GM12878 (cell line): ENCODE results near the gene SHFL. TPM values are rescaled to one million over a fixed set of nuclear protein-coding genes. Genes with fewer than 3 reads are reported as not detected.

Experiments
- ATAC-seq: fragments of 200-7000 bp; cut with Tn5 transposase; 3 replicates; pipeline ENCODE4 v1.9.1; 2020; ENCODE audit warnings: mild to moderate bottlenecking, moderate library complexity
- BruUV-seq: library from RNA; stranded (reverse); fragments of 400-500 nt; replicated peaks from 2 replicates; lab custom pipeline; 2021; lab: Mats Ljungman, UMichigan
- CTCF ChIA-PET: fragments of 300-600 bp; sonication (Branson Sonifier 250); formaldehyde crosslinking; extraction: SDS; loops from one replicate; lab custom pipeline; 2021; ENCODE audit warnings: inconsistent platforms; lab: Yijun Ruan, JAX
- POLR2A ChIA-PET: fragments of 350-600 bp; formaldehyde crosslinking; extraction: SDS; loops from one replicate; lab custom pipeline; 2021; ENCODE audit warnings: inconsistent platforms; lab: Charles Lee
- RAD21 ChIA-PET: fragments of 300-600 bp; sonication (Branson Sonifier 250); formaldehyde crosslinking; loops from one replicate; lab custom pipeline; 2023; ENCODE audit warnings: antibody characterized with exemption; ENCODE audit not compliant: unreplicated experiment; lab: Charles Lee
- SMC1A ChIA-PET: fragments of 300-600 bp; sonication (Branson Sonifier 250); formaldehyde crosslinking; loops from one replicate; lab custom pipeline; 2023; ENCODE audit not compliant: unreplicated experiment, uncharacterized antibody; lab: Charles Lee
- DNase-seq: peaks from one replicate; pipeline ENCODE4 v3.0.0-alpha.2; 2011; ENCODE audit warnings: low read depth, low spot score
- FAIRE-seq: peaks from 3 replicates; lab custom pipeline; 2011; peaks lifted over from hg19 to GRCh38; lab: Jason Lieb, UNC
- H2AFZ ChIP-seq: 2 replicates; pipeline ENCODE4 v1.6.0; 2011; ENCODE audit warnings: low read depth, low read length, control low read depth; ENCODE audit not compliant: control insufficient read depth
- H3K27ac ChIP-seq: 2 replicates; pipeline ENCODE4 v1.5.1; 2011; ENCODE audit warnings: control low read depth; ENCODE audit not compliant: control insufficient read depth, insufficient read depth
- H3K27me3 ChIP-seq, 2 experiments: replicated peaks in 1 of 2; 2 replicates each; pipeline versions ENCODE4 v1.6.0 to v1.6.1; 2011; ENCODE audit warnings: low read length in 1 of 2; ENCODE audit not compliant: control insufficient read depth in 2 of 2, insufficient read depth in 2 of 2
- H3K36me3 ChIP-seq, 2 experiments: 2 replicates each; pipeline ENCODE4 v1.5.1; 2011; ENCODE audit warnings: low read length in 1 of 2; ENCODE audit not compliant: control insufficient read depth in 2 of 2, insufficient read depth in 2 of 2
- H3K4me1 ChIP-seq: 2 replicates; pipeline ENCODE4 v1.6.1; 2011; ENCODE audit warnings: mild to moderate bottlenecking, low read length, moderate library complexity, mixed read lengths; ENCODE audit not compliant: control insufficient read depth, insufficient read depth
- H3K4me2 ChIP-seq: 2 replicates; pipeline ENCODE4 v1.6.0; 2011; ENCODE audit warnings: control low read depth; ENCODE audit not compliant: control insufficient read depth, insufficient read depth
- H3K4me3 ChIP-seq: fragments of 200-600 bp; sonication (generic); 2 replicates; pipeline ENCODE4 v1.5.1; 2016
- H3K79me2 ChIP-seq: 2 replicates; pipeline ENCODE4 v1.6.0; 2011; ENCODE audit warnings: low read length; ENCODE audit not compliant: control insufficient read depth, insufficient read depth
- H3K9ac ChIP-seq: 2 replicates; pipeline ENCODE4 v1.8.0; 2011; ENCODE audit warnings: low read length, control low read depth, mixed read lengths; ENCODE audit not compliant: control insufficient read depth, insufficient read depth
- H3K9me3 ChIP-seq: replicated peaks from 3 replicates; pipeline ENCODE4 v1.5.1; 2011; ENCODE audit warnings: mild to moderate bottlenecking, low read length; ENCODE audit not compliant: control insufficient read depth, insufficient read depth
- H4K20me1 ChIP-seq: 2 replicates; pipeline ENCODE4 v1.6.0; 2011; ENCODE audit not compliant: control insufficient read depth, insufficient read depth
- CBX5 ChIP-seq: sonication (generic); IDR thresholded peaks from 2 replicates; pipeline ENCODE4 v1.6.1; 2016; ENCODE audit warnings: low read depth, moderate library complexity, mild to moderate bottlenecking, inconsistent platforms
- CHD4 ChIP-seq: fragments of 200-600 bp; sonication (generic); IDR thresholded peaks from 2 replicates; pipeline ENCODE4 v1.6.1; 2016; ENCODE audit warnings: mild to moderate bottlenecking
- E2F4 ChIP-seq: IDR thresholded peaks from 2 replicates; pipeline ENCODE4 v1.6.1; 2012; ENCODE audit warnings: low read depth, low read length, improper control_type of control experiment
- GATAD2B ChIP-seq: fragments of 450-650 bp; conservative IDR thresholded peaks from 2 replicates; pipeline ENCODE4 v1.6.1; 2017; ENCODE audit warnings: low read depth, mild to moderate bottlenecking, moderate library complexity
- HDAC6 ChIP-seq: fragments of 200-600 bp; sonication (generic); IDR thresholded peaks from one replicate; pipeline ENCODE4 v1.8.0; 2017; ENCODE audit warnings: antibody characterized with exemption; ENCODE audit not compliant: unreplicated experiment
- PKNOX1 ChIP-seq: fragments of 450-650 bp; IDR thresholded peaks from 2 replicates; pipeline ENCODE4 v1.6.1; 2016; ENCODE audit warnings: mild to moderate bottlenecking
- SPI1 ChIP-seq: IDR thresholded peaks from 2 replicates; pipeline ENCODE4 v1.6.1; 2011; ENCODE audit warnings: low read depth, mild to moderate bottlenecking, low read length, moderate library complexity, borderline replicate concordance; ENCODE audit not compliant: insufficient read depth
- WGBS: methylation state at CpG from one replicate; pipeline ENCODE4 v1.1.6; 2016; ENCODE audit warnings: low lambda C conversion rate; ENCODE audit not compliant: insufficient replicate concordance, insufficient coverage; ENCODE audit errors: missing lambda C conversion rate; 5-methylcytosine and 5-hydroxymethylcytosine counted together
- in situ Hi-C: fragments of 300-500 bp; cut with MboI; formaldehyde crosslinking; loops from 9 replicates; pipeline ENCODE4 v1.14.3; 2018; ENCODE audit warnings: mixed read lengths
- intact Hi-C: fragments of 100-400 bp; cut with micrococcal nuclease; formaldehyde crosslinking; loops from one replicate; pipeline ENCODE4 v1.14.2; 2022; ENCODE audit not compliant: unreplicated experiment
- polyA plus RNA-seq, 11 experiments: library from polyadenylated mRNA; depleted of rRNA in 4 of 11; unstranded in 6 of 11; stranded (reverse) in 5 of 11; fragments of >200 nt; fragmentation: Nextera tagmentation in 4 of 11; fragmentation: Illumina TruSeq in 1 of 11; extraction: Ambion mirVana in 4 of 11; extraction: Trizol in 1 of 11; gene quantifications; 1 replicate in 1 of 11; 2 replicates in 10 of 11; pipeline versions ENCODE4 v1.2.1 to v1.2.3, GENCODE V29; 2011 to 2016; ENCODE audit warnings: inconsistent platforms in 2 of 11, missing spikeins in 2 of 11, low read depth in 1 of 11
- total RNA-seq, 4 experiments: library from RNA; depleted of rRNA in 3 of 4; stranded (reverse); fragments of >200 nt in 3 of 4; fragmentation: Illumina TruSeq in 1 of 4; extraction: Trizol in 1 of 4; gene quantifications; 2 replicates each; pipeline versions ENCODE4 v1.2.1 to v1.2.3, GENCODE V29; 2013 to 2021
- TF ChIP-seq, protein P1 (sequence below): IDR thresholded peaks from 2 replicates; pipeline ENCODE4 v1.6.1; 2012; ENCODE audit warnings: improper control_type of control experiment, low read depth, low read length; ENCODE audit not compliant: insufficient replicate concordance

Gene SHFL
- total and polyA plus RNA-seq, 10 of the 15 experiments (the other 5 are each of a cell fraction or from before 2014, with no cell fraction given): 8.0 to 83.8 (median 40.7) TPM

GRCh38 chr19:10110076-10110971 is 24.2 kb downstream of the SHFL start (continued):
- TF ChIP-seq, protein P1, sequence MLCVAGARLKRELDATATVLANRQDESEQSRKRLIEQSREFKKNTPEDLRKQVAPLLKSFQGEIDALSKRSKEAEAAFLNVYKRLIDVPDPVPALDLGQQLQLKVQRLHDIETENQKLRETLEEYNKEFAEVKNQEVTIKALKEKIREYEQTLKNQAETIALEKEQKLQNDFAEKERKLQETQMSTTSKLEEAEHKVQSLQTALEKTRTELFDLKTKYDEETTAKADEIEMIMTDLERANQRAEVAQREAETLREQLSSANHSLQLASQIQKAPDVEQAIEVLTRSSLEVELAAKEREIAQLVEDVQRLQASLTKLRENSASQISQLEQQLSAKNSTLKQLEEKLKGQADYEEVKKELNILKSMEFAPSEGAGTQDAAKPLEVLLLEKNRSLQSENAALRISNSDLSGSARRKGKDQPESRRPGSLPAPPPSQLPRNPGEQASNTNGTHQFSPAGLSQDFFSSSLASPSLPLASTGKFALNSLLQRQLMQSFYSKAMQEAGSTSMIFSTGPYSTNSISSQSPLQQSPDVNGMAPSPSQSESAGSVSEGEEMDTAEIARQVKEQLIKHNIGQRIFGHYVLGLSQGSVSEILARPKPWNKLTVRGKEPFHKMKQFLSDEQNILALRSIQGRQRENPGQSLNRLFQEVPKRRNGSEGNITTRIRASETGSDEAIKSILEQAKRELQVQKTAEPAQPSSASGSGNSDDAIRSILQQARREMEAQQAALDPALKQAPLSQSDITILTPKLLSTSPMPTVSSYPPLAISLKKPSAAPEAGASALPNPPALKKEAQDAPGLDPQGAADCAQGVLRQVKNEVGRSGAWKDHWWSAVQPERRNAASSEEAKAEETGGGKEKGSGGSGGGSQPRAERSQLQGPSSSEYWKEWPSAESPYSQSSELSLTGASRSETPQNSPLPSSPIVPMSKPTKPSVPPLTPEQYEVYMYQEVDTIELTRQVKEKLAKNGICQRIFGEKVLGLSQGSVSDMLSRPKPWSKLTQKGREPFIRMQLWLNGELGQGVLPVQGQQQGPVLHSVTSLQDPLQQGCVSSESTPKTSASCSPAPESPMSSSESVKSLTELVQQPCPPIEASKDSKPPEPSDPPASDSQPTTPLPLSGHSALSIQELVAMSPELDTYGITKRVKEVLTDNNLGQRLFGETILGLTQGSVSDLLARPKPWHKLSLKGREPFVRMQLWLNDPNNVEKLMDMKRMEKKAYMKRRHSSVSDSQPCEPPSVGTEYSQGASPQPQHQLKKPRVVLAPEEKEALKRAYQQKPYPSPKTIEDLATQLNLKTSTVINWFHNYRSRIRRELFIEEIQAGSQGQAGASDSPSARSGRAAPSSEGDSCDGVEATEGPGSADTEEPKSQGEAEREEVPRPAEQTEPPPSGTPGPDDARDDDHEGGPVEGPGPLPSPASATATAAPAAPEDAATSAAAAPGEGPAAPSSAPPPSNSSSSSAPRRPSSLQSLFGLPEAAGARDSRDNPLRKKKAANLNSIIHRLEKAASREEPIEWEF: no peak
- no peak for TF ChIP-seq GATAD2B
- no peak for TF ChIP-seq HDAC6
- TF ChIP-seq, all 136 proteins: peak for 3

- no TSS peak for BruUV-seq
- in situ Hi-C loops (no loop called here), intact Hi-C loops (loop anchor here (5.0 kb wide), 1 partner anchor 84 kb away; no protein-coding TSS in a partner anchor)
- 46% methylated on average over 19 of the region's 19 CpGs for WGBS
- SMC1A ChIA-PET: interaction anchor here (11.4 kb wide), 1 partner anchor 11 kb away, joined by 150 read pairs; the partner anchor contains the start of gene ANGPTL6
- no peak for ATAC-seq
- Histone ChIP-seq H3K36me3 (peaks cover 18 to 51% of the 10 kb centered on the region in 2 experiments; a peak in 3 of 4 replicates), H4K20me1 (no peaks in the 10 kb centered on the region), H3K9me3 (no peaks in the 10 kb centered on the region), H3K9ac (peak overlapping the region; percentile 18; the same call in 1 of the 2 replicates), H3K4me3 (peak overlapping the region; percentile 51; the same call in 1 of the 2 replicates), H3K4me2 (peak overlapping the region; percentile 28), H2AFZ (no peak overlapping the region), H3K79me2 (peaks cover 61% of the 10 kb centered on the region), H3K27me3 (no peaks in the 10 kb centered on the region), H3K4me1 (peaks cover 44% of the 10 kb centered on the region), H3K27ac (peak overlapping the region; percentile 62)
- CTCF ChIA-PET: interaction anchor here (1.0 to 9.8 kb wide), 7 partner anchors 10 to 179 kb away, joined by 3 to 171 read pairs (median 8); partner anchors contain the start of gene ANGPTL6
- RAD21 ChIA-PET: interaction anchor here (0.9 to 8.6 kb wide), 5 partner anchors 11 to 179 kb away, joined by 3 to 166 read pairs (median 4); partner anchors contain the start of gene ANGPTL6
- POLR2A ChIA-PET: interaction anchor here (0.5 to 5.4 kb wide), 6 partner anchors 8 to 178 kb away, joined by 3 to 58 read pairs (median 6); partner anchors contain the start of gene ANGPTL6
- DNase-seq: no peak
- FAIRE-seq: no peak
- TF ChIP-seq SPI1 (no peak), PKNOX1 (no peak), E2F4 (no peak), CBX5 (no peak), CHD4 (no peak)
Observed at GRCh38 chr19:10110972-10111317, 24.8 kb downstream of the SHFL start.
